Activated T-helper 1 cell treated with anti-CD3 and anti-CD28 coated beads, Interleukin-12 subunit alpha, Interleukin-12 subunit beta, Interleukin-2, Interleukin-4 antibody, amounts not matched to agents 30 ng/mL and 10 ng/mL and 1 ng/mL, durations not matched to agents 14 hours and 24 hours and 36 hours (primary cell): ENCODE measurements around the gene RFTN1. TPM values are rescaled to one million over a fixed set of nuclear protein-coding genes. Genes with fewer than 3 reads are reported as not detected.

ENCODE experiments used
- DNase-seq: peaks from one replicate; pipeline ENCODE4 v3.0.0; 2021; ENCODE audit warnings: low spot score
- H3K27ac Mint-ChIP-seq: one replicate; pipeline ENCODE4 v1.8.0; 2021; ENCODE audit warnings: mild to moderate bottlenecking, mixed read lengths
- H3K27me3 Mint-ChIP-seq: one replicate; pipeline ENCODE4 v1.8.0; 2022; ENCODE audit warnings: mild to moderate bottlenecking, moderate library complexity, mixed read lengths; ENCODE audit not compliant: insufficient read depth
- H3K36me3 Mint-ChIP-seq: one replicate; pipeline ENCODE4 v1.8.0; 2021; ENCODE audit warnings: low read depth, mixed read lengths
- H3K4me1 Mint-ChIP-seq: one replicate; pipeline ENCODE4 v1.8.0; 2021; ENCODE audit warnings: low read depth, mixed read lengths
- H3K4me3 Mint-ChIP-seq: one replicate; pipeline ENCODE4 v1.8.0; 2021; ENCODE audit warnings: mild to moderate bottlenecking, moderate library complexity, mixed read lengths
- H3K9me3 Mint-ChIP-seq: one replicate; pipeline ENCODE4 v1.8.0; 2021; ENCODE audit warnings: mixed read lengths
- intact Hi-C: fragments of 100-400 bp; cut with micrococcal nuclease; formaldehyde crosslinking; loops from one replicate; pipeline ENCODE4 v1.15.1; 2024
- total RNA-seq: library from RNA; stranded (reverse); gene quantifications from 2 replicates; pipeline ENCODE4 v1.2.3, GENCODE V29; 2022

RFTN1 gene
- total RNA-seq, 1 donor from 2014 or later, result 97.8 TPM

DNA sequence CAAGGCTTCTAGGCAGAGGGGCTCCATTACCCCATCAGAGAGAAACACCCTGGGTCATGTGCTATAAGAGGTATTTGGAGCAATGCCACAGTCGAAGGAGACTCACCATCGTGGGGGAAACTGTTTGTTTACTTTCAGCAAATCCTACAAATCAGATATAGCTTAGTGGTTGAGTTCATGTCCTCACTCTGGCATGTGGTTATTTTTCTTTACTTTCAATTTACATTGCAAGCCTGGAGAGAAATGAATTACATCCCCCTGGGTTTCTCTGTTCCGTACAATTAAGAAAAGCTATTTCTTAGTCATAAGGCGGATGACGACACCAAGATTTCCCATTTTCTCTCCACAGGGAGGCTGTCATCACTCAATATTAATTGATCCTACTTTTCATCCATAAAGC lies 36.9 kb downstream of the RFTN1 start:
- no peak for DNase-seq
- no peaks in the 10 kb centered on the region for H3K9me3 Mint-ChIP-seq

DNA sequence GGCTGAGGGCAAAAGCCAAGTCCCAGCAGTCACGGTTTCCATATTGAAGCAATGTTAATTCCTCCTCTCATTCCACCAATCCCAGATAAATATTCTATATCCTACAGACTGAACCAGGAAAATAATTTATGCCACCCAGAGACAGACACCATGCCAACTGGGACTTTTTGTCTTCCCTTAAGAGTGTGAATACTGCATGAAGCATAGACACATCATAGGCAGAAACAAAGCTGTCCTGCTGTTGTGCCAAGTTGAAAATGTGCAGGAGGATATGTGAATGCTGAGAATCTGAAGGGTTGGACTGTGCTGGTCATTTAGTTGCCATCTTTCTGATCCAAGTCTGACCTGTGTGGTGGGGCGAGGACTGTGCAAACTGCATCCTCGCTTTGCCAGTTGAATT lies 37.7 kb downstream of the RFTN1 start:
- H3K36me3 Mint-ChIP-seq, result peaks cover 57% of the 10 kb centered on the region
- H3K27me3 Mint-ChIP-seq, result no peaks in the 10 kb centered on the region
- H3K4me1 Mint-ChIP-seq, result peaks cover 65% of the 10 kb centered on the region
- peaks cover 4% of the 10 kb centered on the region for H3K9me3 Mint-ChIP-seq
- no peak for DNase-seq
- H3K27ac Mint-ChIP-seq, result no peak overlapping the region
- no peak overlapping the region for H3K4me3 Mint-ChIP-seq
- intact Hi-C loops, result loop anchor here (2.0 kb wide), 1 partner anchor 37 kb away; the partner anchor contains the start of gene RFTN1

More for the DNA sequence above, 36.9 kb downstream of the RFTN1 start:
- Mint-ChIP-seq H3K36me3 (peaks cover 52% of the 10 kb centered on the region), H3K27me3 (no peaks in the 10 kb centered on the region), H3K4me3 (no peak overlapping the region), H3K4me1 (peaks cover 70% of the 10 kb centered on the region), H3K27ac (peak overlapping the region; percentile 5)
- intact Hi-C loops, result loop anchor here (2.0 kb wide), 1 partner anchor 36 kb away; the partner anchor contains the start of gene RFTN1

DNA sequence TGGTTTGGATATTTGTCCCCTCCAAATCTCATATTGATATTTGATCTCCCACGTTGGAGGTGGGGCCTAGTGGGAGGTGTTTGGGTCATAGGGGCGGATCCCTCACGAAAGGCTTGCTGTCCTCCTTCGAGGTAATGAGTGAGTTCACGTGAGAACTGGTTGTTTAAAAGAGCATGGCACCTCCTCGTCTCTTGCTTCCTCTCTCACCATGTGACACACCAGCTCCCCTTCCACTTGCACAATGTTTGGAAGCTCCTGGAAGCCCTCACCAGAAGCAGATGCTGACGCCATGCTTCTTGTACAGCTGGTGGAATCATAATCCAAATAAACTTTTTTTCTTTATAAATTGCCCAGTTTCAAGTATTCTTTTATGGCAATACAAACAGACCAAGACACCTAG lies 38.6 kb downstream of the RFTN1 start:
- Mint-ChIP-seq H3K27ac (no peak overlapping the region), H3K27me3 (no peaks in the 10 kb centered on the region), H3K4me3 (no peak overlapping the region), H3K9me3 (peaks cover 12% of the 10 kb centered on the region), H3K4me1 (peaks cover 66% of the 10 kb centered on the region), H3K36me3 (peaks cover 65% of the 10 kb centered on the region)
- intact Hi-C loops, result no loop called here
- DNase-seq, result no peak

DNA sequence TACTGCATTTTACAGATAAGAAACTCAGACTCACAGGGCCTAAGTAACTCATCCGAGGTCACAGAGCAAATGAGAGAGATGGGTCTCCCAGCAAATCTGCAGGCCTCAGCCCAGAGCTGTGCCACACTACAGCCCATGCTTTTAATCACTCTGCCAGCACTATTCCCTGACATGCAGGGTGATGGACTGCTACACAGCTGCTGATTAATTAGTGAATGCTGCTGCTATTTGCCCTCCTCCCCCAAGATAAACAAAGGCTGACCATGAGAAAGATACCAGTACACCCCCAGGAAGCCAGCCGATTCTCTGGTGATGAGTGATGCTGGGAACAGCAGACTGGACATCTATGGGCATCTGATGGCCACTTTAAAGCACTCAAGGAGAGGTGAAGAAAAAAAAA lies 39.3 kb downstream of the RFTN1 start:
- Mint-ChIP-seq H3K27me3 (no peaks in the 10 kb centered on the region), H3K4me3 (no peak overlapping the region), H3K36me3 (peaks cover 65% of the 10 kb centered on the region), H3K27ac (no peak overlapping the region), H3K4me1 (peaks cover 69% of the 10 kb centered on the region), H3K9me3 (peaks cover 15% of the 10 kb centered on the region)
- no peak for DNase-seq
- intact Hi-C loops, result no loop called here

DNA sequence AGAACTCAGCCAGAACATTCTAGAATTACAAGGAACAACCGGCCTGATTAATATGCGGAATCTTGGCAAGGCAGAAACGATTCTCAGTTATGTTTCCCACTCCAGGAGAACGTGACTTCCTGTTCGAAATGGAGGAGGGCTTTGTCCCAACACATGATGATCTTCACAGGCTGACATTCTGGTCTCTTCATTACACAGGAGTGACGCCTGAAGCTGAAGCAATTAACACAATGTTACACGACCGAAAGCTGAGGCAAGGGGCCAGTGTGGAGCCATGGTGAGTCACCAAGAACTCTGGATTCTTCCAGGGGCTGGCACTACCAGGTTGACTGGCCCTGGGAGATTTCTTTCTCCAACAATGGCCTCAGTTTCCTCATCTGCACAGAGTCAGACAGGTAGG lies 40.9 kb downstream of the RFTN1 start:
- peaks cover 70% of the 10 kb centered on the region for H3K4me1 Mint-ChIP-seq
- DNase-seq, result no peak
- H3K9me3 Mint-ChIP-seq, result peaks cover 18% of the 10 kb centered on the region
- no peak overlapping the region for H3K27ac Mint-ChIP-seq
- H3K27me3 Mint-ChIP-seq, result no peaks in the 10 kb centered on the region
- no peak overlapping the region for H3K4me3 Mint-ChIP-seq
- H3K36me3 Mint-ChIP-seq, result peaks cover 60% of the 10 kb centered on the region
- intact Hi-C loops, result no loop called here

DNA sequence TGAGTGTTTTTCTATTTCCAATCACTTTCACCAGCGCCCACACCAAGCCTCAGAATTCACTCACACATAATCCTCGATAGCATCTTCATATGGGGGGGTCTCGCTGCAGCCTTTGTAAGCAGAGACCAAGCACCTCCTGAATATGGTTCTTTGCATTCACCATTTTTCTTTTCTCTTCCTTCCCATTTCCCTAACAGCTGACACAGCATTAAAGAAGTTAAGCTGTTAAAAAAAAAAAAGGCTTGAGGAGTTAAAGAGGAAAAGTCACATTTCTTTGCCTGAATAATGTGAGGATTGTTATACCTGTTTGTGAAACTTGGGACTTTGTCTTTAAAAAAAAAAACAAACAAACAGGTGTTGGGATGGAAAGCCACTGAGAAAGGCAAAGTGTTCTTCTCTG lies 41.6 kb downstream of the RFTN1 start:
- no peak for DNase-seq
- no peak overlapping the region for H3K4me3 Mint-ChIP-seq
- peaks cover 62% of the 10 kb centered on the region for H3K36me3 Mint-ChIP-seq
- no peak overlapping the region for H3K27ac Mint-ChIP-seq
- H3K9me3 Mint-ChIP-seq, result peaks cover 18% of the 10 kb centered on the region
- intact Hi-C loops, result no loop called here
- peaks cover 70% of the 10 kb centered on the region for H3K4me1 Mint-ChIP-seq
- H3K27me3 Mint-ChIP-seq, result no peaks in the 10 kb centered on the region

DNA sequence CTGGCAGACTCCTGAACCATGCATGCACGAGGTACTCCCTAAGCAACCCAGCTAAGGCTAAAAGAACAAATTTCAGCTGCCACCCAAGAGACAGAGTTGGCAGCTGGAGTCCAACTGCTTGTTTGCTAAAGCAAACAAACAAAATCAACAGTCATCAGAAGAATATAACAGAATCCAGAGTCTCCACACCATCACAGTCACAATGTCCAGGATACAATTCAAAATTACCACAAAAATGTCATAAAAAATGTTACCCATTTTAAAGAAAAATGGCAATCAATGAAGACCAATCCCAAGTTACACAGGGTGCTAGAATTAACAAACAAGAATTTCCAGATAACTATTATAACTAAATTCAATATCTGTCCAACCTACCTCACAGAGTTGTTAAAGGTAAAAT lies 42.9 kb downstream of the RFTN1 start:
- Mint-ChIP-seq H3K27me3 (no peaks in the 10 kb centered on the region), H3K4me1 (peaks cover 68% of the 10 kb centered on the region), H3K4me3 (no peak overlapping the region), H3K9me3 (peaks cover 18% of the 10 kb centered on the region), H3K36me3 (peaks cover 63% of the 10 kb centered on the region), H3K27ac (peak overlapping the region; percentile 10)
- intact Hi-C loops, result no loop called here
- DNase-seq, result no peak

DNA sequence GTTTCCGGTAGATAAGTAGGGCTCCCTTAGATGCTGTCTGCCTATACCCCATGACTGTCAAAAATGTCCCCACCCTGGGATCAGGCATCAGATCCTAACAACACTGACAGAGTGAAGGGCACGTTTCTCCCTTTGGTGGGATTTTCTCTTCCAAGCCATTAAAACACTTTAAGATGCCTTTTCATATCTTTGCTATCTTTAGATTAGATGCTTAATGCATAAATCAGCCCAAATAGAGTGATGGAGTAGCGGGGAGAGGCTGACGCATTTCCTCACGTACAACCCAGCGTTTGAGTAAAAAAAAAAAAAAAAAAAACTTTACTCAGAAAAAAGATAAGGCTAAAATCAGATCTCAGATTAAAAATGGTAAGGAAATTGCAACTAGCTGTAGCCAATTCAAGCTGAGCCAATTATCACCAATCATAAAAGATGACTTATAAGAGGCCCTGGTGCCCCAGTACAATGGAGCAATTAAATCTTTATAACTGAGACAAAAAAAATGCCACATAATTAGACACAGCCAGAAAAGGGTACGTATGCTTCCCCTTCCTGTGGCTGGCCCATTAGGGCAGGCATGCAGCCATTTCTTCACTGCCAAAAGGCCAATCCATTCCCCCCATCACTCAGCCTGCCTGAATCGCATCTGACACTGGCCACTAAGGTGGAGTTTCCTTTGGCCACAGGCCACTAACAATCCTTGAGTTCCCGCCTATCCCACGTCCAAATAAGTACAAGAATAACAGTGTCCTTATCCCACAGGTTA lies 45.0 kb downstream of the RFTN1 start:
- peak overlapping the region; percentile 92 for H3K27ac Mint-ChIP-seq
- no peaks in the 10 kb centered on the region for H3K27me3 Mint-ChIP-seq
- H3K4me1 Mint-ChIP-seq, result peaks cover 74% of the 10 kb centered on the region
- DNase-seq, result no peak
- peaks cover 18% of the 10 kb centered on the region for H3K9me3 Mint-ChIP-seq
- peak overlapping the region; percentile 76 for H3K4me3 Mint-ChIP-seq
- intact Hi-C loops, result loop anchor here (2.0 to 5.0 kb wide), 2 partner anchors 40 to 181 kb away; no protein-coding TSS in a partner anchor
- peaks cover 64% of the 10 kb centered on the region for H3K36me3 Mint-ChIP-seq

DNA sequence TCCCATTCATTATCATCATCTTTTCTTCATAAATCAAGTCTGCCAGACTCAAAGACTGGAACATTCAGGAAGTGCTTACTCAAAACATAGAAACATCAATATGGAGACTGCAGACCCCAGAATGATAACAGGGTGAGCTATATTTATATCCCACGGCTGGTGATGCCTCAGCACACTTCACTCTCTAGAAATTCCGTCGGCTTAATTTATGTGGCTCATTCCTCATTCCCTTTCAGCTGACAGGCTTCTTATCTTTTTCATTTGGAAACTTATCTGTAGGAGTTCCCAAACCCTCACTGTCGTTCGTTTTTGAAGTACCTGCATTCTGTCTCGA lies 45.5 kb downstream of the RFTN1 start:
- Mint-ChIP-seq H3K36me3 (peaks cover 64% of the 10 kb centered on the region), H3K4me1 (peaks cover 79% of the 10 kb centered on the region), H3K27me3 (no peaks in the 10 kb centered on the region), H3K4me3 (peak overlapping the region; percentile 76), H3K27ac (peak overlapping the region; percentile 92), H3K9me3 (peaks cover 18% of the 10 kb centered on the region)
- no peak for DNase-seq
- intact Hi-C loops, result loop anchor here (2.0 to 5.0 kb wide), 2 partner anchors 41 to 181 kb away; no protein-coding TSS in a partner anchor

DNA sequence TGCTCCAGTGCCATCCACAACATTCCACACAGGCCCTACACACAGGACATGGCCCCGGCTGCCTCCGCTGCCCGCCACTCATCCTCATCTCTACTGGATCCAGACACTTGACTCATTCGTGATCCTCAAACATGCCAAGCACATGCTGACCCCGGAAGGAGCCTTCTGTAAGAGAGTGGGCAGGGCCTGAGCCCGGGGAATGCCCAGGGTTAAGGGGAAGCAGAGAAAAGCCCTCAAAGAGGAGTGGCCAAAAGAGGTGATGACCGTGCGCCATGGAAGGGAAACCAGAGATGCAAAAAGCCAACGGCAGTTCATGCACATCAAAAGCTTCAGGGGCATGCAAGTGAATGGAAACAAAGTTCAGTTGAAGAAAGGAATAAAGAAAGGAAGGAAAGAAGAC lies 46.1 kb downstream of the RFTN1 start:
- peaks cover 58% of the 10 kb centered on the region for H3K36me3 Mint-ChIP-seq
- peaks cover 18% of the 10 kb centered on the region for H3K9me3 Mint-ChIP-seq
- H3K4me1 Mint-ChIP-seq, result peaks cover 80% of the 10 kb centered on the region
- H3K27me3 Mint-ChIP-seq, result no peaks in the 10 kb centered on the region
- peak overlapping the region; percentile 76 for H3K4me3 Mint-ChIP-seq
- DNase-seq, result peak; percentile 58
- H3K27ac Mint-ChIP-seq, result peak overlapping the region; percentile 92
- intact Hi-C loops, result loop anchor here (5.0 kb wide), 1 partner anchor 180 kb away; no protein-coding TSS in a partner anchor

DNA sequence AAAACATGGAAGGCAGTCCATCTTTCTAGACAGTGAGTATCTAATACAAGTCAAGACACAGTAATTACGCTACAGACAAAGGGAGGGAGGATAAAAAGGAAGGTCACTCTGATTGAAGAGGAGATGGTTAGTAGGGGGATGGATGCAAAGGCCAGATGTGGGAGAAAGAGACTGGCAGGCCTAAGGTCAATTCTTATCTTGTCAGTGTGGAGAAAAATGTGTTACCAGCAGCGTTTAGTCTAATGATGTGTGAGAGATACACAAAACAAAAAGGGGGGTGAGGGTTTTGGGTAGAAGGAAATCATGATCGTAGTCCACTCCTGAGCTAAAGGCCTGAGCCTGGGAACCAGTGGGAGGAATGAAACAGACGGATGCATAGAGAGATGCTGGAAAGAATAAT lies 46.7 kb downstream of the RFTN1 start:
- Mint-ChIP-seq H3K27me3 (no peaks in the 10 kb centered on the region), H3K36me3 (peaks cover 53% of the 10 kb centered on the region), H3K27ac (peak overlapping the region; percentile 92), H3K9me3 (peaks cover 18% of the 10 kb centered on the region), H3K4me3 (peak overlapping the region; percentile 29), H3K4me1 (peaks cover 84% of the 10 kb centered on the region)
- intact Hi-C loops, result loop anchor here (5.0 kb wide), 1 partner anchor 180 kb away; no protein-coding TSS in a partner anchor
- DNase-seq, result no peak

DNA sequence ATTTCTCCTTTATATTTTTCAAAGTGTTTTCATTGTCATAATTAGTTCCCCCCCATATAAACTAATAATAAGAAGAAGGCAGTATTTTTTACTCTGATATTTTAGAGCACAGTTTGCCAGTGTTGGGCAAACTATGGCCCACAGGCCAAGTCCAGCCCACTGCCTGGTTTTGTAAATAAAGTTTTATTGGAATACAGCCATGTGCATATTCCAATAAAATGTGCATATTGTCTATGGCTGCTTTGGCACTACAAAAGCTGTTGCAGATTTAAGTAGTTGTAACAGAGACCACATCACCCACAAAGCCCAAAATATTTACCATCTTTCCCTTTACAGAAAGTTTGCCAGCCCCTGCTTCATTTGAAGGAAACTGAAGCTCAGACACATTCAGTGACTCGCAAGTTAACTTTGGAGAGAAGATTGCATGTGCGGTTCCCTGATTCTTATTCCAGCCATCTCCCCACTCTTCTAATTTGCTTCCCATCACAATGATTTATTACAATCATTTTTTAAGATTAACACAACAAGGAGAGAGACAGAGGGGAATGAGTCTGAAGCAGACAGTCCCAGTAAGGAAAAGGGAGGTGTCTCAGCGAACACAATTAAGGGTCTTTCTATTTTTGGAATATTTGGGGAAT lies 48.9 kb downstream of the RFTN1 start:
- Mint-ChIP-seq H3K9me3 (peaks cover 6% of the 10 kb centered on the region), H3K4me3 (no peak overlapping the region), H3K27me3 (no peaks in the 10 kb centered on the region), H3K36me3 (peaks cover 42% of the 10 kb centered on the region), H3K4me1 (peaks cover 80% of the 10 kb centered on the region), H3K27ac (no peak overlapping the region)
- intact Hi-C loops, result loop anchor here (5.0 kb wide), 1 partner anchor 177 kb away; no protein-coding TSS in a partner anchor
- DNase-seq, result no peak

DNA sequence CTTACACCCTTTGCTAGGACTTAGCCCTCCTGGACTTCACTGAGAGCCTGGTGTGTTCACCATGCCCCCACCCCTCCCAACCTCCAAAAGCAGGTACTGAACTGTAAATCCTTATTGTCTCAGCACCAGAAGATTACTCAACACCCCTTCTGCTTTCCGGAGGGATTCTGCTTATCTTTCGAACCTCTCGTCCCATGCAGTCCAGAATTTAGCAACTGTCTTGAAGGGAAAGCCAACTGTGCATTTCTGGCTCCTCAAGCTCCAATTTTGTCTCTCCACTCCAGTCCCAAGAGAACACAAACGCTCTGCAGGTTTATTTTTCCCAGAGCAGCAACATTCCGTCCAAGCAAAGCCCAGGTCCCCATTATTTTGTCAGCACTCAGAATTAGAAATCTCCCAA lies 49.6 kb downstream of the RFTN1 start:
- Mint-ChIP-seq H3K36me3 (peaks cover 35% of the 10 kb centered on the region), H3K4me1 (peaks cover 73% of the 10 kb centered on the region), H3K4me3 (peak overlapping the region; percentile 3), H3K9me3 (peaks cover under 1% of the 10 kb centered on the region), H3K27ac (peak overlapping the region; percentile 24), H3K27me3 (no peaks in the 10 kb centered on the region)
- DNase-seq, result no peak
- intact Hi-C loops, result loop anchor here (2.0 kb wide), 2 partner anchors 49 to 85 kb away; partner anchors contain the start of gene RFTN1
